HepG2 (cell line): ENCODE data around the gene COBL. TPM values are rescaled to one million over a fixed set of nuclear protein-coding genes. Genes with fewer than 3 reads are reported as not detected.
A peak's percentile ranks its signal among the peaks of the same experiment; 100 is the strongest.

Experiments used
- ATAC-seq: fragments of 200-7000 bp; cut with Tn5 transposase; 3 replicates; pipeline ENCODE4 v1.9.1; 2020; ENCODE audit warnings: mild to moderate bottlenecking, moderate library complexity
- BruUV-seq: library from RNA; stranded (reverse); fragments of 400-500 nt; replicated peaks from 2 replicates; lab custom pipeline; 2021; lab: Mats Ljungman, UMichigan
- CTCF ChIA-PET: fragments of 300-600 bp; formaldehyde crosslinking; extraction: SDS; loops from one replicate; lab custom pipeline; 2021; ENCODE audit warnings: low total read pairs, inconsistent platforms, low intra/inter-chr PET ratio; lab: Yijun Ruan, JAX
- POLR2A ChIA-PET: fragments of 350-600 bp; sonication (Branson Sonifier 250); formaldehyde crosslinking; loops from one replicate; lab custom pipeline; 2020; ENCODE audit warnings: antibody characterized with exemption, inconsistent platforms; lab: Yijun Ruan, JAX
- DNase-seq: peaks from one replicate; pipeline ENCODE4 v3.0.0-alpha.2; 2015; ENCODE audit warnings: low spot score
- FAIRE-seq: peaks from 3 replicates; lab custom pipeline; 2011; peaks lifted over from hg19 to GRCh38; lab: Jason Lieb, UNC
- H2AFZ ChIP-seq: one replicate; pipeline ENCODE4 v1.6.1; 2011; ENCODE audit warnings: low read length, inconsistent platforms
- H3K27ac ChIP-seq: fragments of 300-600 bp; 3 replicates; pipeline ENCODE4 v1.8.0; 2011; ENCODE audit warnings: mixed run types, mild to moderate bottlenecking, mixed read lengths, low read length, inconsistent platforms; ENCODE audit not compliant: insufficient read depth; ENCODE audit errors: extremely low read length
- H3K27me3 ChIP-seq, 2 experiments: fragments of 200-600 bp in 1 of 2; 2 replicates in 1 of 2; 3 replicates in 1 of 2; pipeline versions ENCODE4 v1.6.0 to v1.8.0; 2011; ENCODE audit warnings: low read length in 2 of 2, mild to moderate bottlenecking in 2 of 2, moderate library complexity in 2 of 2, inconsistent platforms in 1 of 2; ENCODE audit not compliant: insufficient read depth in 2 of 2, control insufficient read depth in 1 of 2
- H3K36me3 ChIP-seq, 2 experiments: fragments of 200-600 bp in 1 of 2; replicated peaks in 1 of 2; 2 replicates in 1 of 2; 3 replicates in 1 of 2; pipeline versions ENCODE4 v1.5.1 to v1.8.0; 2011; ENCODE audit warnings: low read length in 2 of 2, inconsistent platforms in 1 of 2; ENCODE audit not compliant: insufficient read depth in 2 of 2, control insufficient read depth in 1 of 2
- H3K4me1 ChIP-seq: 2 replicates; pipeline ENCODE4 v1.5.1; 2012; ENCODE audit warnings: low read length, inconsistent platforms; ENCODE audit not compliant: insufficient read depth
- H3K4me2 ChIP-seq: 2 replicates; pipeline ENCODE4 v1.6.0; 2011; ENCODE audit warnings: low read depth, low read length, inconsistent platforms
- H3K4me3 ChIP-seq, 3 experiments: fragments of 200-600 bp in 1 of 3; sonication (generic), shearing (Covaris generic) in 1 of 3; replicated peaks in 1 of 3; 2 replicates each; pipeline ENCODE4 v1.5.1; 2011 to 2016; ENCODE audit warnings: low read length in 3 of 3, inconsistent platforms in 2 of 3, low read depth in 2 of 3, mild to moderate bottlenecking in 2 of 3, control low read depth in 1 of 3, mixed read lengths in 1 of 3; ENCODE audit not compliant: insufficient read depth in 1 of 3
- H3K79me2 ChIP-seq: one replicate; pipeline ENCODE4 v1.6.1; 2011; ENCODE audit warnings: low read length, inconsistent platforms; ENCODE audit not compliant: insufficient read depth
- H3K9ac ChIP-seq: 2 replicates; pipeline ENCODE4 v1.6.0; 2011; ENCODE audit warnings: mild to moderate bottlenecking, low read depth, low read length, inconsistent platforms; ENCODE audit not compliant: insufficient read depth
- H3K9me3 ChIP-seq: 2 replicates; pipeline ENCODE4 v1.5.1; 2012; ENCODE audit warnings: mild to moderate bottlenecking, low read length
- H4K20me1 ChIP-seq: 2 replicates; pipeline ENCODE4 v1.6.0; 2011; ENCODE audit warnings: inconsistent platforms, mild to moderate bottlenecking, low read length, moderate library complexity; ENCODE audit not compliant: insufficient read depth
- SETDB1 ChIP-seq: sonication (generic); formaldehyde crosslinking; IDR thresholded peaks from 2 replicates; pipeline ENCODE4 v1.5.1; 2020; ENCODE audit warnings: missing genetic modification reagents, mild to moderate bottlenecking, borderline replicate concordance
- STAG1 ChIP-seq: sonication (generic); formaldehyde crosslinking; IDR thresholded peaks from 2 replicates; pipeline ENCODE4 v1.4.0; 2020; ENCODE audit warnings: missing genetic modification reagents
- ZNF143 ChIP-seq: sonication (generic); formaldehyde crosslinking; IDR thresholded peaks from 2 replicates; pipeline ENCODE4 v1.4.0; 2020; ENCODE audit warnings: missing genetic modification reagents
- ZNF530 ChIP-seq: sonication (generic); formaldehyde crosslinking; IDR thresholded peaks from 2 replicates; pipeline ENCODE4 v1.5.0; 2020; ENCODE audit warnings: low read depth, mild to moderate bottlenecking, missing genetic modification reagents
- WGBS: methylation state at CpG from one replicate; pipeline ENCODE4 v1.1.6; 2017; ENCODE audit warnings: low lambda C conversion rate; 5-methylcytosine and 5-hydroxymethylcytosine counted together
- in situ Hi-C: cut with HindIII; loops from 2 replicates; pipeline ENCODE4 v1.10.0; 2017; ENCODE audit warnings: low pct_unique_long_range_greater_than_20kb; ENCODE audit not compliant: extremely low pct_ligation_motif_present
- intact Hi-C: fragments of 100-400 bp; cut with micrococcal nuclease; formaldehyde crosslinking; loops from one replicate; pipeline ENCODE4 v1.10.0; 2022; ENCODE audit not compliant: unreplicated experiment
- polyA plus RNA-seq, 8 experiments: library from polyadenylated mRNA; depleted of rRNA in 3 of 8; stranded (reverse) in 7 of 8; unstranded in 1 of 8; fragments of >200 nt; fragmentation: Illumina TruSeq in 4 of 8; extraction: Trizol in 4 of 8; gene quantifications; 2 replicates each; pipeline versions ENCODE4 v1.2.1 to v1.2.3, GENCODE V29; 2011 to 2016; ENCODE audit warnings: low read depth in 4 of 8, missing spikeins in 1 of 8, mixed read lengths in 1 of 8; ENCODE audit not compliant: insufficient read depth in 1 of 8
- total RNA-seq, 5 experiments: library from RNA; depleted of rRNA; stranded (reverse); fragments of >200 nt; fragmentation: Illumina TruSeq; extraction: Trizol; gene quantifications; 2 replicates each; pipeline ENCODE4 v1.2.3, GENCODE V29; 2016; ENCODE audit warnings: low read depth in 1 of 5
- TF ChIP-seq, protein P1 (sequence below): sonication (generic); formaldehyde crosslinking; conservative IDR thresholded peaks from 2 replicates; pipeline ENCODE4 v1.8.0; 2022; ENCODE audit warnings: mild to moderate bottlenecking, moderate library complexity, missing genetic modification reagents
- TF ChIP-seq, protein P2 (sequence below): sonication (generic); formaldehyde crosslinking; IDR thresholded peaks from 2 replicates; pipeline ENCODE4 v1.4.0; 2020; ENCODE audit warnings: missing genetic modification reagents, low read depth, mild to moderate bottlenecking, borderline replicate concordance
- TF ChIP-seq, protein P3 (sequence below): sonication (generic); formaldehyde crosslinking; IDR thresholded peaks from 2 replicates; pipeline ENCODE4 v1.5.0; 2020; ENCODE audit warnings: mild to moderate bottlenecking, missing genetic modification reagents, moderate library complexity

The COBL gene
- total and polyA plus RNA-seq, 2 of the 13 experiments (the other 11 are each of a cell fraction or from before 2014, with no cell fraction given), result 3.8 to 4.9 TPM

DNA sequence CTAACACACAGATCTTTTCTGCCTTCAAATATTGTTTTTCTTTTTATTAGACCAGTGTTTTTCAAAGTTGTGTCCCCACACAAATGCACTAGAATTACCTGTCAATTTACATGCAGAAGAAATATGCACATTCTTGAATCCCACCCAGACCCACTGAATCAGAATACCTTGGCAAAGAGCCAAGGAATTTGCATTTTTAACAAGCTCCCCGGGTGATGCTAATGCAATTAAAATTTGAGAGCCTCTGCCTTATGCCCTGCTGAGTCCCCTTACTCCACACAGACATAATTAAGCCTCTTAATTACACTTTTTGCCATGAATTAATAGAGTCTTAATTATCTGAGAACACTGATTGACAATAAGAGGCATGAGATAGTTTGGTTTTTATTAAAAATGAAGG is 332.8 kb downstream of the COBL start (continued):
- TF ChIP-seq, protein P1, sequence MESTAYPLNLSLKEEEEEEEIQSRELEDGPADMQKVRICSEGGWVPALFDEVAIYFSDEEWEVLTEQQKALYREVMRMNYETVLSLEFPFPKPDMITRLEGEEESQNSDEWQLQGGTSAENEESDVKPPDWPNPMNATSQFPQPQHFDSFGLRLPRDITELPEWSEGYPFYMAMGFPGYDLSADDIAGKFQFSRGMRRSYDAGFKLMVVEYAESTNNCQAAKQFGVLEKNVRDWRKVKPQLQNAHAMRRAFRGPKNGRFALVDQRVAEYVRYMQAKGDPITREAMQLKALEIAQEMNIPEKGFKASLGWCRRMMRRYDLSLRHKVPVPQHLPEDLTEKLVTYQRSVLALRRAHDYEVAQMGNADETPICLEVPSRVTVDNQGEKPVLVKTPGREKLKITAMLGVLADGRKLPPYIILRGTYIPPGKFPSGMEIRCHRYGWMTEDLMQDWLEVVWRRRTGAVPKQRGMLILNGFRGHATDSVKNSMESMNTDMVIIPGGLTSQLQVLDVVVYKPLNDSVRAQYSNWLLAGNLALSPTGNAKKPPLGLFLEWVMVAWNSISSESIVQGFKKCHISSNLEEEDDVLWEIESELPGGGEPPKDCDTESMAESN (CRISPR knock-in tag), result no peak
- TF ChIP-seq ZNF143 (CRISPR knock-in tag) (no peak), SETDB1 (CRISPR knock-in tag) (no peak)
- TF ChIP-seq, protein P2, sequence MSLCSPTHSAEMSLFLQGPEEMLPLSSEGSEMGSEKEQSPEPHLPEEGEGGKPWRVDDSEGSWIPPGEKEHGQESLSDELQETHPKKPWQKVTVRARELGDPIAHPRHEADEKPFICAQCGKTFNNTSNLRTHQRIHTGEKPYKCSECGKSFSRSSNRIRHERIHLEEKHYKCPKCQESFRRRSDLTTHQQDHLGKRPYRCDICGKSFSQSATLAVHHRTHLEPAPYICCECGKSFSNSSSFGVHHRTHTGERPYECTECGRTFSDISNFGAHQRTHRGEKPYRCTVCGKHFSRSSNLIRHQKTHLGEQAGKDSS (CRISPR knock-in tag), result no peak

DNA sequence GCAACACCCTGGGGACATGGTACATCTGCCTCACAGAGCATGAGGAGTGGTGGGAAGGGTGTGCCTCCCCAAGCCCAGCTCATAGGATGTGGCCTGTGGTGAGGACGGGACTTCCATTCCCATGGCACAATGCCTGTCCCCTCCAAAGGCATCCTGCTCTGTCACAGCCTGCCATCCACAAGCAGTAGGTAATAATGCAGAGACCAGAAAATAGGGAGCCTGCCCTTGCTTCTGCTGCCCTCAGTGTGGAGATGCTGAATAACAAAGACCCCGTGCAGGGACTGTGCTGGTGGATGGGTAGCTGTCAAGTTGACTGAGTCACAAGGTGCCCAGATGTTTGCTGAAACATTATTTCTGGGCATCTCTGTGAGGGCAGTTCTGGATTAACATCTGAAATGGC is 334.0 kb downstream of the COBL start:
- BruUV-seq, result no TSS peak
- TF ChIP-seq, protein P3, sequence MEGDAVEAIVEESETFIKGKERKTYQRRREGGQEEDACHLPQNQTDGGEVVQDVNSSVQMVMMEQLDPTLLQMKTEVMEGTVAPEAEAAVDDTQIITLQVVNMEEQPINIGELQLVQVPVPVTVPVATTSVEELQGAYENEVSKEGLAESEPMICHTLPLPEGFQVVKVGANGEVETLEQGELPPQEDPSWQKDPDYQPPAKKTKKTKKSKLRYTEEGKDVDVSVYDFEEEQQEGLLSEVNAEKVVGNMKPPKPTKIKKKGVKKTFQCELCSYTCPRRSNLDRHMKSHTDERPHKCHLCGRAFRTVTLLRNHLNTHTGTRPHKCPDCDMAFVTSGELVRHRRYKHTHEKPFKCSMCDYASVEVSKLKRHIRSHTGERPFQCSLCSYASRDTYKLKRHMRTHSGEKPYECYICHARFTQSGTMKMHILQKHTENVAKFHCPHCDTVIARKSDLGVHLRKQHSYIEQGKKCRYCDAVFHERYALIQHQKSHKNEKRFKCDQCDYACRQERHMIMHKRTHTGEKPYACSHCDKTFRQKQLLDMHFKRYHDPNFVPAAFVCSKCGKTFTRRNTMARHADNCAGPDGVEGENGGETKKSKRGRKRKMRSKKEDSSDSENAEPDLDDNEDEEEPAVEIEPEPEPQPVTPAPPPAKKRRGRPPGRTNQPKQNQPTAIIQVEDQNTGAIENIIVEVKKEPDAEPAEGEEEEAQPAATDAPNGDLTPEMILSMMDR (CRISPR knock-in tag), result peak; percentile 23; the same call in 1 of the 2 replicates
- no peak for TF ChIP-seq ZNF530
- peak; percentile 48; the same call in 1 of the 2 replicates for TF ChIP-seq STAG1 (CRISPR knock-in tag)
- TF ChIP-seq, all 625 proteins: peak for 2
- no peaks in the 10 kb centered on the region for H3K79me2 ChIP-seq
- 0% methylated on average over 1 of the region's 2 CpGs for WGBS
- H2AFZ ChIP-seq, result no peak overlapping the region
- H3K36me3 ChIP-seq, result no peaks in the 10 kb centered on the region
- DNase-seq (no peak), ATAC-seq (peak; percentile 85), FAIRE-seq (no peak)
- no peak overlapping the region for H3K4me2 ChIP-seq
- ChIA-PET POLR2A (no interaction called here), CTCF (no interaction called here)
- in situ Hi-C loops, result no loop called here
- no peak overlapping the region for H3K4me3 ChIP-seq
- no peaks in the 10 kb centered on the region for H4K20me1 ChIP-seq
- H3K27me3 ChIP-seq, result no peaks in the 10 kb centered on the region
- no peaks in the 10 kb centered on the region for H3K9me3 ChIP-seq
- no peak overlapping the region for H3K27ac ChIP-seq
- H3K9ac ChIP-seq, result no peak overlapping the region
- intact Hi-C loops, result no loop called here
- no peaks in the 10 kb centered on the region for H3K4me1 ChIP-seq
